Activated T-helper 1 cell treated with anti-CD3 and anti-CD28 coated beads, Interleukin-12 subunit alpha, Interleukin-12 subunit beta, Interleukin-2, Interleukin-4 antibody, amounts not matched to agents 30 ng/mL and 10 ng/mL and 1 ng/mL, durations not matched to agents 14 hours and 24 hours and 36 hours (primary cell): ENCODE measurements around the gene SDK2. TPM values are rescaled to one million over a fixed set of nuclear protein-coding genes. Genes with fewer than 3 reads are reported as not detected.
"Not testable (repeated sequence)": the region's sequence is repeated elsewhere in the genome, so short reads cannot be mapped to it uniquely, and the experiment has no call there.

Source experiments
- DNase-seq: peaks from one replicate; pipeline ENCODE4 v3.0.0; 2021; ENCODE audit warnings: low spot score
- H3K27ac Mint-ChIP-seq: one replicate; pipeline ENCODE4 v1.8.0; 2021; ENCODE audit warnings: mild to moderate bottlenecking, mixed read lengths
- H3K27me3 Mint-ChIP-seq: one replicate; pipeline ENCODE4 v1.8.0; 2022; ENCODE audit warnings: mild to moderate bottlenecking, moderate library complexity, mixed read lengths; ENCODE audit not compliant: insufficient read depth
- H3K36me3 Mint-ChIP-seq: one replicate; pipeline ENCODE4 v1.8.0; 2021; ENCODE audit warnings: low read depth, mixed read lengths
- H3K4me1 Mint-ChIP-seq: one replicate; pipeline ENCODE4 v1.8.0; 2021; ENCODE audit warnings: low read depth, mixed read lengths
- H3K4me3 Mint-ChIP-seq: one replicate; pipeline ENCODE4 v1.8.0; 2021; ENCODE audit warnings: mild to moderate bottlenecking, moderate library complexity, mixed read lengths
- H3K9me3 Mint-ChIP-seq: one replicate; pipeline ENCODE4 v1.8.0; 2021; ENCODE audit warnings: mixed read lengths
- intact Hi-C: fragments of 100-400 bp; cut with micrococcal nuclease; formaldehyde crosslinking; loops from one replicate; pipeline ENCODE4 v1.15.1; 2024
- total RNA-seq: library from RNA; stranded (reverse); gene quantifications from 2 replicates; pipeline ENCODE4 v1.2.3, GENCODE V29; 2022

SDK2 gene
- total RNA-seq, 1 donor from 2014 or later, result 0.44 TPM

GRCh38 chr17:73379826-73380225 is 264.4 kb downstream of the SDK2 start:
- no peak for DNase-seq
- Mint-ChIP-seq H3K4me1 (no peaks in the 10 kb centered on the region), H3K36me3 (no peaks in the 10 kb centered on the region), H3K4me3 (no peak overlapping the region), H3K9me3 (no peaks in the 10 kb centered on the region), H3K27me3 (peaks cover 2% of the 10 kb centered on the region), H3K27ac (no peak overlapping the region)
- intact Hi-C loops, result no loop called here

- Mint-ChIP-seq H3K4me1 (no peaks in the 10 kb centered on the region), H3K4me3 (no peak overlapping the region), H3K9me3 (no peaks in the 10 kb centered on the region), H3K36me3 (no peaks in the 10 kb centered on the region), H3K27me3 (peaks cover 2% of the 10 kb centered on the region), H3K27ac (no peak overlapping the region)
- no peak for DNase-seq
- intact Hi-C loops, result no loop called here
Measured at GRCh38 chr17:73378974-73379470, 265.2 kb downstream of the SDK2 start.

GRCh38 chr17:73376636-73377035 is 267.6 kb downstream of the SDK2 start:
- Mint-ChIP-seq H3K4me3 (no peak overlapping the region), H3K4me1 (no peaks in the 10 kb centered on the region), H3K27ac (no peak overlapping the region), H3K36me3 (no peaks in the 10 kb centered on the region), H3K27me3 (peaks cover 7% of the 10 kb centered on the region), H3K9me3 (no peaks in the 10 kb centered on the region)
- intact Hi-C loops, result no loop called here
- no peak for DNase-seq

GRCh38 chr17:73376152-73376551 is 268.1 kb downstream of the SDK2 start:
- no peak for DNase-seq
- H3K4me3 Mint-ChIP-seq, result no peak overlapping the region
- H3K4me1 Mint-ChIP-seq, result no peaks in the 10 kb centered on the region
- no peak overlapping the region for H3K27ac Mint-ChIP-seq
- H3K27me3 Mint-ChIP-seq, result peaks cover 10% of the 10 kb centered on the region
- intact Hi-C loops, result no loop called here
- H3K36me3 Mint-ChIP-seq, result no peaks in the 10 kb centered on the region
- no peaks in the 10 kb centered on the region for H3K9me3 Mint-ChIP-seq

GRCh38 chr17:73371836-73372235 is 272.4 kb downstream of the SDK2 start:
- intact Hi-C loops, result no loop called here
- Mint-ChIP-seq H3K4me3 (no peak overlapping the region), H3K27me3 (peaks cover 10% of the 10 kb centered on the region), H3K9me3 (no peaks in the 10 kb centered on the region), H3K27ac (no peak overlapping the region), H3K4me1 (no peaks in the 10 kb centered on the region), H3K36me3 (no peaks in the 10 kb centered on the region)
- DNase-seq, result no peak

- no peak for DNase-seq
- intact Hi-C loops, result no loop called here
- Mint-ChIP-seq H3K4me1 (no peaks in the 10 kb centered on the region), H3K36me3 (no peaks in the 10 kb centered on the region), H3K4me3 (no peak overlapping the region), H3K27ac (no peak overlapping the region), H3K9me3 (no peaks in the 10 kb centered on the region), H3K27me3 (peaks cover 10% of the 10 kb centered on the region)
Measured at GRCh38 chr17:73371285-73371684, 273.0 kb downstream of the SDK2 start.

GRCh38 chr17:73369817-73370490 is 274.3 kb downstream of the SDK2 start:
- not testable (repeated sequence) for H3K27ac Mint-ChIP-seq, H3K4me3 Mint-ChIP-seq, H3K36me3 Mint-ChIP-seq, H3K4me1 Mint-ChIP-seq, H3K27me3 Mint-ChIP-seq, H3K9me3 Mint-ChIP-seq
- peak; percentile 60 for DNase-seq
- intact Hi-C loops, result loop anchor here (1.0 kb wide), 5 partner anchors 59 to 810 kb away; no protein-coding TSS in a partner anchor

GRCh38 chr17:73369111-73369521 is 275.1 kb downstream of the SDK2 start:
- intact Hi-C loops, result no loop called here
- H3K36me3 Mint-ChIP-seq, result no peaks in the 10 kb centered on the region

GRCh38 chr17:73368085-73368631 is 276.1 kb downstream of the SDK2 start:
- Mint-ChIP-seq H3K9me3 (no peaks in the 10 kb centered on the region), H3K4me3 (no peak overlapping the region), H3K27ac (no peak overlapping the region), H3K27me3 (peaks cover 9% of the 10 kb centered on the region), H3K4me1 (no peaks in the 10 kb centered on the region), H3K36me3 (no peaks in the 10 kb centered on the region)
- intact Hi-C loops, result no loop called here
- DNase-seq, result no peak

More at GRCh38 chr17:73369111-73369521, 275.1 kb downstream of the SDK2 start:
- H3K27ac Mint-ChIP-seq, result no peak overlapping the region
- H3K4me3 Mint-ChIP-seq, result no peak overlapping the region
- no peaks in the 10 kb centered on the region for H3K4me1 Mint-ChIP-seq
- no peak for DNase-seq
- H3K27me3 Mint-ChIP-seq, result peaks cover 9% of the 10 kb centered on the region
- H3K9me3 Mint-ChIP-seq, result no peaks in the 10 kb centered on the region

- no peak for DNase-seq
- Mint-ChIP-seq H3K36me3 (no peaks in the 10 kb centered on the region), H3K9me3 (no peaks in the 10 kb centered on the region), H3K27me3 (no peaks in the 10 kb centered on the region), H3K4me3 (no peak overlapping the region), H3K4me1 (no peaks in the 10 kb centered on the region), H3K27ac (no peak overlapping the region)
- intact Hi-C loops, result no loop called here
Measured at GRCh38 chr17:73365906-73366623, 278.2 kb downstream of the SDK2 start.

- Mint-ChIP-seq H3K27me3 (no peaks in the 10 kb centered on the region), H3K36me3 (no peaks in the 10 kb centered on the region), H3K4me1 (no peaks in the 10 kb centered on the region), H3K9me3 (no peaks in the 10 kb centered on the region), H3K4me3 (no peak overlapping the region), H3K27ac (no peak overlapping the region)
- intact Hi-C loops, result no loop called here
- DNase-seq, result no peak
Measured at GRCh38 chr17:73365301-73365874, 278.9 kb downstream of the SDK2 start.

GRCh38 chr17:73364155-73364522 is 280.1 kb downstream of the SDK2 start:
- Mint-ChIP-seq H3K36me3 (no peaks in the 10 kb centered on the region), H3K4me3 (no peak overlapping the region), H3K27ac (no peak overlapping the region), H3K9me3 (no peaks in the 10 kb centered on the region), H3K4me1 (no peaks in the 10 kb centered on the region), H3K27me3 (no peaks in the 10 kb centered on the region)
- DNase-seq, result no peak
- intact Hi-C loops, result no loop called here
